GM19023 (cell line): ENCODE results near the gene ATP1A4.
"Not testable (repeated sequence)": the region's sequence is repeated elsewhere in the genome, so short reads cannot be mapped to it uniquely, and the experiment has no call there.

Source experiments
- ATAC-seq: cut with Tn5 transposase; IDR thresholded peaks from one replicate; pipeline ENCODE4 v1.9.1; 2021; ENCODE audit warnings: mild to moderate bottlenecking, moderate library complexity; ENCODE audit not compliant: unreplicated experiment

The ATP1A4 gene

GRCh38 chr1:160151303-160151702 lies at the start of gene ATP1A4:
Gene ATP1A4 (plus strand): TSS chr1:160151603. CDS start chr1:160152041, 438 bp downstream.
- ATAC-seq, result no peak

- ATAC-seq, result no peak
Observed at GRCh38 chr1:160101717-160102522, 49.5 kb upstream of the ATP1A4 start.

- no peak for ATAC-seq
Observed at GRCh38 chr1:160103658-160104408, 47.6 kb upstream of the ATP1A4 start.

- ATAC-seq, result no peak
Observed at GRCh38 chr1:160104486-160104885, 46.9 kb upstream of the ATP1A4 start.

- no peak for ATAC-seq
Observed at GRCh38 chr1:160105155-160105554, 46.2 kb upstream of the ATP1A4 start.

GRCh38 chr1:160107512-160107911 lies 43.9 kb upstream of the ATP1A4 start:
- ATAC-seq, result no peak

GRCh38 chr1:160108888-160109662 lies 42.3 kb upstream of the ATP1A4 start:
- no peak for ATAC-seq

- ATAC-seq, result no peak
Observed at GRCh38 chr1:160109686-160110085, 41.7 kb upstream of the ATP1A4 start.

- ATAC-seq, result not testable (repeated sequence)
Observed at GRCh38 chr1:160111462-160111861, 39.9 kb upstream of the ATP1A4 start.

- no peak for ATAC-seq
Observed at GRCh38 chr1:160112357-160112756, 39.0 kb upstream of the ATP1A4 start.

GRCh38 chr1:160113407-160113806 lies 38.0 kb upstream of the ATP1A4 start:
- no peak for ATAC-seq

GRCh38 chr1:160114085-160114484 lies 37.3 kb upstream of the ATP1A4 start:
- ATAC-seq, result no peak

GRCh38 chr1:160115545-160116282 lies 35.7 kb upstream of the ATP1A4 start, which contains the start of gene ATP1A2:
Gene ATP1A2 (plus strand): TSS chr1:160115759. CDS start chr1:160115862, 103 bp downstream.
- no peak for ATAC-seq

- no peak for ATAC-seq
Observed at GRCh38 chr1:160116283-160117147, 34.9 kb upstream of the ATP1A4 start.

- ATAC-seq, result no peak
Observed at GRCh38 chr1:160117300-160117699, 34.1 kb upstream of the ATP1A4 start.

- ATAC-seq, result no peak
Observed at GRCh38 chr1:160117709-160118183, 33.7 kb upstream of the ATP1A4 start.

- ATAC-seq, result no peak
Observed at GRCh38 chr1:160118928-160119327, 32.5 kb upstream of the ATP1A4 start.

GRCh38 chr1:160120797-160121196 lies 30.6 kb upstream of the ATP1A4 start:
- no peak for ATAC-seq

- ATAC-seq, result no peak
Observed at GRCh38 chr1:160121388-160121787, 30.0 kb upstream of the ATP1A4 start.
